GM06990 (cell line): ENCODE results near the gene MYG1.

Experiments
- DNase-seq: peaks from one replicate; pipeline ENCODE4 v3.0.0-alpha.2; 2011; ENCODE audit not compliant: insufficient read length; ENCODE audit errors: extremely low read depth
- H3K27me3 ChIP-seq: replicated peaks from 2 replicates; pipeline ENCODE4 v1.6.0; 2011; ENCODE audit warnings: low read length; ENCODE audit not compliant: control insufficient read depth, insufficient read depth
- H3K36me3 ChIP-seq: 2 replicates; pipeline ENCODE4 v1.5.1; 2011; ENCODE audit warnings: low read length; ENCODE audit not compliant: control insufficient read depth, insufficient read depth
- H3K4me3 ChIP-seq: replicated peaks from 2 replicates; pipeline ENCODE4 v1.5.1; 2011; ENCODE audit warnings: low read depth, mild to moderate bottlenecking, control low read depth, low read length
- CTCF ChIP-seq: IDR thresholded peaks from 2 replicates; pipeline ENCODE4 v1.5.1; 2011; ENCODE audit warnings: low read length, control low read depth, mild to moderate bottlenecking, inconsistent platforms; ENCODE audit not compliant: insufficient read depth, poor library complexity, severe bottlenecking

MYG1 gene

GRCh38 chr12:53333845-53334244 is 34.4 kb downstream of the MYG1 start:
- Histone ChIP-seq H3K36me3 (no peaks in the 10 kb centered on the region), H3K4me3 (no peak overlapping the region), H3K27me3 (no peaks in the 10 kb centered on the region; the same call in none of the 2 replicates)
- no peak for TF ChIP-seq CTCF
- no peak for DNase-seq

GRCh38 chr12:53334822-53335221 is 35.3 kb downstream of the MYG1 start:
- H3K4me3 ChIP-seq, result no peak overlapping the region
- DNase-seq, result no peak
- no peaks in the 10 kb centered on the region for H3K36me3 ChIP-seq
- TF ChIP-seq CTCF, result no peak
- no peaks in the 10 kb centered on the region; the same call in none of the 2 replicates for H3K27me3 ChIP-seq

- Histone ChIP-seq H3K27me3 (no peaks in the 10 kb centered on the region; the same call in none of the 2 replicates), H3K4me3 (no peak within 1 kb of the TSS), H3K36me3 (no peaks in the 10 kb centered on the region)
- no peak for DNase-seq
- TF ChIP-seq CTCF, result no peak
Measured at GRCh38 chr12:53336181-53336681, 36.7 kb downstream of the MYG1 start, which contains the start of gene SP7. Gene SP7, minus strand, starts transcription at chr12:53336354. Its CDS starts 708 bp downstream, at chr12:53335646.

GRCh38 chr12:53338017-53338416 is 38.5 kb downstream of the MYG1 start:
- no peak for TF ChIP-seq CTCF
- no peaks in the 10 kb centered on the region; the same call in 1 of the 2 replicates for H3K27me3 ChIP-seq

GRCh38 chr12:53338916-53339315 is 39.4 kb downstream of the MYG1 start:
- no peak for DNase-seq
- Histone ChIP-seq H3K4me3 (no peak overlapping the region), H3K27me3 (no peaks in the 10 kb centered on the region; the same call in 1 of the 2 replicates), H3K36me3 (no peaks in the 10 kb centered on the region)
- no peak for TF ChIP-seq CTCF

More at GRCh38 chr12:53338017-53338416, 38.5 kb downstream of the MYG1 start:
- no peaks in the 10 kb centered on the region for H3K36me3 ChIP-seq
- DNase-seq, result no peak
- no peak overlapping the region for H3K4me3 ChIP-seq

- Histone ChIP-seq H3K4me3 (no peak overlapping the region), H3K27me3 (no peaks in the 10 kb centered on the region; the same call in 1 of the 2 replicates), H3K36me3 (no peaks in the 10 kb centered on the region)
- no peak for TF ChIP-seq CTCF
- no peak for DNase-seq
Measured at GRCh38 chr12:53340398-53340797, 40.9 kb downstream of the MYG1 start.
